NCI-H748 treated with DMSO at 0.1 percent for 48 hours (cell line): Measurements from ENCODE around the gene TOR4A.
A peak's percentile ranks its signal among the peaks of the same experiment; 100 is the strongest.
"Not testable (repeated sequence)": the region's sequence is repeated elsewhere in the genome, so short reads cannot be mapped to it uniquely, and the experiment has no call there.

Experiments used
- DNase-seq: peaks from one replicate; lab custom pipeline; 2025; lab: John Stamatoyannopoulos, UW

Gene TOR4A

GRCh38 chr9:137252555-137253506 lies 24.7 kb upstream of the TOR4A start:
- no peak for DNase-seq

GRCh38 chr9:137253717-137254623 lies 23.6 kb upstream of the TOR4A start:
- no peak for DNase-seq

- peak; percentile 77 for DNase-seq
Observed at GRCh38 chr9:137254624-137255447, 22.7 kb upstream of the TOR4A start, which contains the start of gene NELFB. Gene NELFB, plus strand, starts transcription at chr9:137255327.

- DNase-seq, result no peak
Observed at GRCh38 chr9:137255448-137256114, 21.9 kb upstream of the TOR4A start.

- no peak for DNase-seq
Observed at GRCh38 chr9:137256362-137256761, 21.2 kb upstream of the TOR4A start.

GRCh38 chr9:137256856-137257255 lies 20.7 kb upstream of the TOR4A start:
- DNase-seq, result no peak

- DNase-seq, result not testable (repeated sequence)
Observed at GRCh38 chr9:137262173-137262908, 15.2 kb upstream of the TOR4A start.

- DNase-seq, result no peak
Observed at GRCh38 chr9:137262909-137263285, 14.6 kb upstream of the TOR4A start.

- no peak for DNase-seq
Observed at GRCh38 chr9:137263506-137263905, 14.0 kb upstream of the TOR4A start.

GRCh38 chr9:137264067-137264466 lies 13.5 kb upstream of the TOR4A start:
- DNase-seq, result no peak

- no peak for DNase-seq
Observed at GRCh38 chr9:137265496-137266161, 11.9 kb upstream of the TOR4A start.

- DNase-seq, result no peak
Observed at GRCh38 chr9:137266162-137266527, 11.4 kb upstream of the TOR4A start.

GRCh38 chr9:137266585-137267453 lies 10.7 kb upstream of the TOR4A start:
- no peak for DNase-seq

GRCh38 chr9:137267933-137268355 lies 9.6 kb upstream of the TOR4A start:
- no peak for DNase-seq

- no peak for DNase-seq
Observed at GRCh38 chr9:137268538-137269201, 8.9 kb upstream of the TOR4A start.

- DNase-seq, result no peak
Observed at GRCh38 chr9:137269231-137269772, 8.2 kb upstream of the TOR4A start.

- no peak for DNase-seq
Observed at GRCh38 chr9:137270929-137271695, 6.4 kb upstream of the TOR4A start.
